A673 (cell line): ENCODE data around the gene GOLGA3.
"Not testable (repeated sequence)": the region's sequence is repeated elsewhere in the genome, so short reads cannot be mapped to it uniquely, and the experiment has no call there.

ENCODE experiments used
- EZH2 ChIP-seq: fragments of 200-600 bp; sonication (generic); IDR thresholded peaks from 2 replicates; pipeline ENCODE4 v1.6.1; 2017; ENCODE audit warnings: borderline replicate concordance, low read depth, mild to moderate bottlenecking, mixed read lengths, antibody characterized with exemption, low read length; ENCODE audit not compliant: poor library complexity, severe bottlenecking
- TF ChIP-seq, protein P1 (sequence below): fragments of 300-800, 200-600 bp; sonication (generic); conservative IDR thresholded peaks from 2 replicates; pipeline ENCODE4 v1.5.1; 2017; ENCODE audit warnings: low read depth, mild to moderate bottlenecking, antibody characterized with exemption, low read length, moderate library complexity, mixed read lengths

DNA sequence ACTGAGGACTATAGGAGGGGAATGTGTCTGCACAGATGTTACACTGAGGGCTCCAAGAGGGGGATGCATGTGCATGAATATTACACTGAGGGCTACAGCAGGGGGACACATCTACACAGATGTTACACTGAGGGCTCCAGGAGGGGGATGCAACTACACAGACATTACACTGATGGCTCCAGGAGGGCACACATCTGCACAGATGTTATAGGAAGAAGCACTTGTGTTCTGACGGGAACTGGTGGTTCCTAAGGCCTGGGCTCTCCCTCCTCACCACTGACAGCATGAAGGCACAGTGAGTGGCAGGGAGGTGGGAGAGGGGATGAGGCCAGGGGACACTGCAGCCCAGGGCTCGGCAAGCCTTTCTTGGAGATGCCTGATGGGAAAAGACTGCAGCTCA is 36.7 kb downstream of the GOLGA3 start:
- TF ChIP-seq, protein P1, sequence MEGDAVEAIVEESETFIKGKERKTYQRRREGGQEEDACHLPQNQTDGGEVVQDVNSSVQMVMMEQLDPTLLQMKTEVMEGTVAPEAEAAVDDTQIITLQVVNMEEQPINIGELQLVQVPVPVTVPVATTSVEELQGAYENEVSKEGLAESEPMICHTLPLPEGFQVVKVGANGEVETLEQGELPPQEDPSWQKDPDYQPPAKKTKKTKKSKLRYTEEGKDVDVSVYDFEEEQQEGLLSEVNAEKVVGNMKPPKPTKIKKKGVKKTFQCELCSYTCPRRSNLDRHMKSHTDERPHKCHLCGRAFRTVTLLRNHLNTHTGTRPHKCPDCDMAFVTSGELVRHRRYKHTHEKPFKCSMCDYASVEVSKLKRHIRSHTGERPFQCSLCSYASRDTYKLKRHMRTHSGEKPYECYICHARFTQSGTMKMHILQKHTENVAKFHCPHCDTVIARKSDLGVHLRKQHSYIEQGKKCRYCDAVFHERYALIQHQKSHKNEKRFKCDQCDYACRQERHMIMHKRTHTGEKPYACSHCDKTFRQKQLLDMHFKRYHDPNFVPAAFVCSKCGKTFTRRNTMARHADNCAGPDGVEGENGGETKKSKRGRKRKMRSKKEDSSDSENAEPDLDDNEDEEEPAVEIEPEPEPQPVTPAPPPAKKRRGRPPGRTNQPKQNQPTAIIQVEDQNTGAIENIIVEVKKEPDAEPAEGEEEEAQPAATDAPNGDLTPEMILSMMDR, result not testable (repeated sequence)
- not testable (repeated sequence) for TF ChIP-seq EZH2
